NCI-H2227 (cell line): ENCODE results near the gene CORO6.

ENCODE experiments used
- DNase-seq: peaks from one replicate; lab custom pipeline; 2025; ENCODE audit not compliant: unreplicated experiment; lab: John Stamatoyannopoulos, UW

The CORO6 gene

GRCh38 chr17:29567304-29567553 is 55.5 kb downstream of the CORO6 start:
- no peak for DNase-seq

- DNase-seq, result peak; percentile 63
Measured at GRCh38 chr17:29566473-29567303, 56.0 kb downstream of the CORO6 start, which contains the start of gene ABHD15. TSS of gene ABHD15 (minus strand) at chr17:29567037. CDS start at chr17:29566966, 71 bp downstream.

- DNase-seq, result peak; percentile 35
Measured at GRCh38 chr17:29565643-29566472, 56.9 kb downstream of the CORO6 start.
